ENCODE results near the gene SALL4. TPM values are rescaled to one million over a fixed set of nuclear protein-coding genes. Genes with fewer than 3 reads are reported as not detected.
A peak's percentile ranks its signal among the peaks of the same experiment; 100 is the strongest.

Gene SALL4
- total RNA-seq, 1 donor from 2014 or later = 0.17 TPM

- peaks cover 7% of the 10 kb centered on the region for H3K4me1 Mint-ChIP-seq (ENCODE audit: low read depth)
- no peaks in the 10 kb centered on the region for H3K36me3 Mint-ChIP-seq (ENCODE audit: low read depth)
- no peaks in the 10 kb centered on the region for H3K27me3 Mint-ChIP-seq (ENCODE audit: low read depth)
- no peaks in the 10 kb centered on the region for H3K9me3 Mint-ChIP-seq (ENCODE audit: low read depth)
- no peak overlapping the region for H3K27ac Mint-ChIP-seq (ENCODE audit: unreplicated experiment)
- H3K4me3 Mint-ChIP-seq (ENCODE audit: unreplicated experiment) = no peak overlapping the region
- TF ChIP-seq, protein P1, sequence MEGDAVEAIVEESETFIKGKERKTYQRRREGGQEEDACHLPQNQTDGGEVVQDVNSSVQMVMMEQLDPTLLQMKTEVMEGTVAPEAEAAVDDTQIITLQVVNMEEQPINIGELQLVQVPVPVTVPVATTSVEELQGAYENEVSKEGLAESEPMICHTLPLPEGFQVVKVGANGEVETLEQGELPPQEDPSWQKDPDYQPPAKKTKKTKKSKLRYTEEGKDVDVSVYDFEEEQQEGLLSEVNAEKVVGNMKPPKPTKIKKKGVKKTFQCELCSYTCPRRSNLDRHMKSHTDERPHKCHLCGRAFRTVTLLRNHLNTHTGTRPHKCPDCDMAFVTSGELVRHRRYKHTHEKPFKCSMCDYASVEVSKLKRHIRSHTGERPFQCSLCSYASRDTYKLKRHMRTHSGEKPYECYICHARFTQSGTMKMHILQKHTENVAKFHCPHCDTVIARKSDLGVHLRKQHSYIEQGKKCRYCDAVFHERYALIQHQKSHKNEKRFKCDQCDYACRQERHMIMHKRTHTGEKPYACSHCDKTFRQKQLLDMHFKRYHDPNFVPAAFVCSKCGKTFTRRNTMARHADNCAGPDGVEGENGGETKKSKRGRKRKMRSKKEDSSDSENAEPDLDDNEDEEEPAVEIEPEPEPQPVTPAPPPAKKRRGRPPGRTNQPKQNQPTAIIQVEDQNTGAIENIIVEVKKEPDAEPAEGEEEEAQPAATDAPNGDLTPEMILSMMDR (IDR thresholded peaks at IDR 0.05) = no peak
- DNase-seq (ENCODE audit: low spot score) = no peak
Measured at GRCh38 chr20:51833326-51833725, 31.0 kb upstream of the SALL4 start.

DNA sequence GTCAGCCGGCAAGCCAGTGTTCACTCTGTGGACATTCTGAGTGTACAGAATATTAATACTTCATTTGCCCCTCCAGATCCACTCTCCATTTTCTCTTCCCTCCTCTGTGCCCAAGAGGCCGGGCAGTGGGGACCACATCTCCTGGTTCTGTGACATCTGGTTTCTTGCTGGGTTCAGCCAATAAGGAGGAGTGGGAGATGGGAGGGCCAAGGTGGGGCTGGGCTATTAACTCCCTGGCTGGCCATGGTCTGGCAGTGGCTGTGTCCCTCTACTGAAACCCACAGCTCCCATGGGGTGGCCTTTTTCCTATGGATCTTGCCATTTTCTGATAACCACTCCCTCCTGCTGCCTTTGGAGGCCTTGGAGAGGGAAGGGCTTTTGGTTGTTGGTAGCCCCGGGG lies 30.0 kb upstream of the SALL4 start:
- H3K27ac Mint-ChIP-seq (ENCODE audit: unreplicated experiment) = no peak overlapping the region
- no peak overlapping the region for H3K4me3 Mint-ChIP-seq (ENCODE audit: unreplicated experiment)
- H3K27me3 Mint-ChIP-seq (ENCODE audit: low read depth) = no peaks in the 10 kb centered on the region
- no peak for DNase-seq (ENCODE audit: low spot score)
- H3K36me3 Mint-ChIP-seq (ENCODE audit: low read depth) = no peaks in the 10 kb centered on the region
- H3K9me3 Mint-ChIP-seq (ENCODE audit: low read depth) = no peaks in the 10 kb centered on the region
- H3K4me1 Mint-ChIP-seq (ENCODE audit: low read depth) = peaks cover 8% of the 10 kb centered on the region
- TF ChIP-seq, protein P1 (IDR thresholded peaks at IDR 0.05) = no peak

DNA sequence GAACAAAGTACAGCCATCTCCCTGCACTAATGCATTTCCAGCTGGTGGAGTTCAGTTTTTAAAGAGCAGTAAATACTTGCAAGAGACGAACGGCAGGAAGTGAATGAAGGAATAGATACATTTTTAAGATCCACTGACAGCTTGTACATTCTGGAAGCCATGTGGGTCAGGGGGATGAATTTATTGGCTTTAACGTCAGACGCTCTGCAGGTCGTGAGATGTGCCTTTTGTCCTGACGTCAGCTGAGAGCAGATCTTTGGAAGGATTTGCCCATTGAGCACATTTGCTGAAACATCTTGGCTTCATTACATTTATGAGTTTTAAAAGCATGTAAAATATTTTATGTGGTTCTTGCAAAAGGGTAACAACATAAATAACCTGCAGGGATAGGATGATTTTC lies 29.5 kb upstream of the SALL4 start:
- H3K4me1 Mint-ChIP-seq (ENCODE audit: low read depth) = peaks cover 8% of the 10 kb centered on the region
- no peaks in the 10 kb centered on the region for H3K9me3 Mint-ChIP-seq (ENCODE audit: low read depth)
- no peak overlapping the region for H3K4me3 Mint-ChIP-seq (ENCODE audit: unreplicated experiment)
- H3K36me3 Mint-ChIP-seq (ENCODE audit: low read depth) = no peaks in the 10 kb centered on the region
- H3K27me3 Mint-ChIP-seq (ENCODE audit: low read depth) = no peaks in the 10 kb centered on the region
- TF ChIP-seq, protein P1 (IDR thresholded peaks at IDR 0.05) = no peak
- no peak for DNase-seq (ENCODE audit: low spot score)
- H3K27ac Mint-ChIP-seq (ENCODE audit: unreplicated experiment) = no peak overlapping the region

DNA sequence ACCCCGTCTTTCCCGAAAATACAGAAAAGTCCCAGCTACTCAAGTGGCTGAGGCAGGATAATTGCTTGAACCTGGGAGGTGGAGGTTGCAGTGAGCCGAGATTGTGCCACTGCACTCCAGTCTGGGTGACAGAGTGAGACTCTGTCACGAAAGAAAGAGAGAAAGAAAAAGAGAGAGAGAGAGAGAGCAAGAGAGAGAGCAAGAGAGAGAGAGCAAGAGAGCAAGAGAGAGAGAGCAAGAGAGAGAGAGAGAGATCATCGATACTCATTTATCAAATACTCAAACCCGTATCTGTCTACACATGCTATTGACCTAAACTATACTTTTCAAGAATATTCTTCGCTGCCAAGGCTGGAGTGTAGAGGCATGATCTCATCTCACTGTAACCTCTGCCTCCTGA lies 28.2 kb upstream of the SALL4 start:
- DNase-seq (ENCODE audit: low spot score) = no peak

GRCh38 chr20:51828762-51829161 lies 26.4 kb upstream of the SALL4 start:
- Mint-ChIP-seq H3K4me1 (ENCODE audit: low read depth) (peaks cover 8% of the 10 kb centered on the region), H3K27ac (ENCODE audit: unreplicated experiment) (peak overlapping the region; percentile 9), H3K36me3 (ENCODE audit: low read depth) (no peaks in the 10 kb centered on the region), H3K9me3 (ENCODE audit: low read depth) (no peaks in the 10 kb centered on the region), H3K27me3 (ENCODE audit: low read depth) (no peaks in the 10 kb centered on the region), H3K4me3 (ENCODE audit: unreplicated experiment) (no peak overlapping the region)
- TF ChIP-seq, protein P1 (IDR thresholded peaks at IDR 0.05) = no peak
- DNase-seq (ENCODE audit: low spot score) = no peak

More for the DNA sequence above, 28.2 kb upstream of the SALL4 start:
- H3K36me3 Mint-ChIP-seq (ENCODE audit: low read depth) = no peaks in the 10 kb centered on the region
- H3K9me3 Mint-ChIP-seq (ENCODE audit: low read depth) = no peaks in the 10 kb centered on the region
- H3K4me1 Mint-ChIP-seq (ENCODE audit: low read depth) = peaks cover 8% of the 10 kb centered on the region
- TF ChIP-seq, protein P1 (IDR thresholded peaks at IDR 0.05) = no peak
- H3K4me3 Mint-ChIP-seq (ENCODE audit: unreplicated experiment) = no peak overlapping the region
- H3K27ac Mint-ChIP-seq (ENCODE audit: unreplicated experiment) = no peak overlapping the region
- no peaks in the 10 kb centered on the region for H3K27me3 Mint-ChIP-seq (ENCODE audit: low read depth)

Data from chondrocyte (in vitro differentiated cells).